GM18951 (cell line): ENCODE data around the gene MEX3D.

Experiments used
- POLR2A ChIP-seq: IDR thresholded peaks from 4 replicates; pipeline ENCODE4 v1.6.1; 2011; ENCODE audit warnings: mild to moderate bottlenecking; ENCODE audit not compliant: insufficient read length, insufficient read depth; ENCODE audit errors: extremely low read depth
- in situ Hi-C: fragments of 300-500 bp; cut with MboI; formaldehyde crosslinking; loops from one replicate; pipeline ENCODE4 v1.12.0; 2022; ENCODE audit warnings: low sequenced_read_pairs, mixed read lengths, inconsistent platforms; ENCODE audit not compliant: unreplicated experiment

MEX3D gene

GRCh38 chr19:1553415-1553814 lies 14.7 kb downstream of the MEX3D start:
- in situ Hi-C loops = no loop called here
- no peak for TF ChIP-seq POLR2A

- TF ChIP-seq POLR2A = no peak
- in situ Hi-C loops = no loop called here
Measured at GRCh38 chr19:1551068-1552040, 16.8 kb downstream of the MEX3D start.

GRCh38 chr19:1549332-1549945 lies 18.7 kb downstream of the MEX3D start:
- TF ChIP-seq POLR2A = no peak
- in situ Hi-C loops = loop anchor here (25.0 kb wide), 1 partner anchor 238 kb away; no protein-coding TSS in a partner anchor

DNA sequence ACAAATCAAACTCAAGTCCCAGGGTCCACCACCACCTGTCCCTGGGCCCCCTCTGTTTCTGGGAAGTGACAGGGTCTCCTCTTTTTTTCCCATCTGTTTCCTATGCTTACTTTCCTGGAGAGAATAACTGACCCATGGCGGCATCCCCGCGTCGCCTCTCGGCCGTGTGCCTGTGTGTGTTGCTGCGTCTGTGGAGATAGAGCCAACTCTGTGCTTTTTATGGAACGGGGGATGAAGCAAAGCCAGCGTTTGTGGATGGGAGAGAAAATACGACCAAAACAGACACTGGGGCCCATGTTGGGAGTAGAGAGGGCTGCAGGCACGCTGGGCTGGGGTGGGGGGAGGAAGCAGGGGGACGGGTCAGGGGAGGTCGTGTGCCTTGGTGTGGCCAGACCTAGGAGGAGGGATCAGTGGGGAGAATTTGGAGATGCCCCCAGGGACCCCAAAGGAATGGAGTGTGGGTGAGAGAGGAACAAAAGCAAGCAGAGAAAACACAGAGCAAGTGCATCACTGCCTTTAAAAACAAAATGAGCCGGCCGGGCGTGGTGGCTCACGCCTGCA lies 27.7 kb downstream of the MEX3D start:
- in situ Hi-C loops = loop anchor here (25.0 kb wide), 1 partner anchor 247 kb away; no protein-coding TSS in a partner anchor
- no peak for TF ChIP-seq POLR2A

DNA sequence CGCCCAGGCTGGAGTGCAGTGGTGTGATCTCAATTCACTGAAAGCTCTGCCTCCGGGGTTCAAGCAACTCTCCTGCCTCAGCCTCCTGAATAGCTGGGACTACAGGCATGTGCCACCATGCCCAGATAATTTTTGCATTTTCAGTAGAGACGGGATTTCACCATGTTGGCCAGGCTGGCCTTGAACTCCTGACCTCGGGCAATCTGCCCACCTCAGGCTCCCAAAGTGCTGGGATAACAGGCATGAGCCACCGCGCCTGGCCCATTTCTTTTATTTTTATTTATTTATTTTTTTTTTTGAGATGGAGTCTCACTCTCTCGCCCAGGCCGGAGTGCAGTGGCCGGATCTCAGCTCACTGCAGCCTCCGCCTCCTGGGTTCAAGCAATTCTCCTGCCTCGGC lies 28.4 kb downstream of the MEX3D start:
- in situ Hi-C loops = loop anchor here (25.0 kb wide), 1 partner anchor 248 kb away; no protein-coding TSS in a partner anchor

DNA sequence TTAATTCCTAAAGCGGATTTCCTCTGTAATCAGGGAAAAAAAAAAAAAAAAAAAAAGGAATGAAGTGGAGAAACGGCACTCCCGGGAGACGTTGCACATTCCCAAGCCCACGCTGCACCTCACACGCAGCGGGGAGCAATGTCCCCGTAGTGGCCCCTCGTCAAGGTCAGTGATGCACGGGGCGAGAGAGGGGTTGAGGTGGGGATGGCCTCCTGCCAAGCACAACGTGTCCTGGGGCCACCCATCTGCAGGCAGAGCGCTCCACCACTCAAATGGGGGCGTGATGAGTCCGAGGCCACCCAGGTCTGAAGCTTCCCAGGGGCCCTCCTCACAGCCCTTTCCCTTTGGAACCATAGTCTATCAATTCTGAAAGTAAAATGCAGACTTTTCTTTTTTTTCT lies 29.1 kb downstream of the MEX3D start:
- TF ChIP-seq POLR2A = no peak
- in situ Hi-C loops = loop anchor here (25.0 kb wide), 1 partner anchor 248 kb away; no protein-coding TSS in a partner anchor

DNA sequence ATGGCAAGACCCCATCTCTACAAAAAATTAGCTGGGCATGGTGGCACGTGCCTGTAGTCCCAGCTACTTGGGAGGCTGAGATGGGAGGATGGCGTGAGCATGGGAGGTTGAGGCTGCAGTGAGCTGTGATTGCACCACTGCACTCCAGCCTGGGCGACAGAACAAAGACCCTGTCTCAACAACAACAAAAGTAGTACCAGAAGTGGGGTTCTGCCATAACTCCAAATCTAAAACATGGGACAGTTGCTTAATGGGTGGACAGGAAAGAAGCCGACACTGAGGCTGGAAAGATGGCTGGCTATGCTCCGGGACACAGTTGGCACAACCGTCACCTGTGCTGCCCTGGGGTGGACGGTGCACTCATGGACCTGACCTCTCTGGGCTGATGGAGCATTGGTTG lies 32.4 kb downstream of the MEX3D start:
- in situ Hi-C loops = loop anchor here (25.0 kb wide), 1 partner anchor 252 kb away; no protein-coding TSS in a partner anchor

DNA sequence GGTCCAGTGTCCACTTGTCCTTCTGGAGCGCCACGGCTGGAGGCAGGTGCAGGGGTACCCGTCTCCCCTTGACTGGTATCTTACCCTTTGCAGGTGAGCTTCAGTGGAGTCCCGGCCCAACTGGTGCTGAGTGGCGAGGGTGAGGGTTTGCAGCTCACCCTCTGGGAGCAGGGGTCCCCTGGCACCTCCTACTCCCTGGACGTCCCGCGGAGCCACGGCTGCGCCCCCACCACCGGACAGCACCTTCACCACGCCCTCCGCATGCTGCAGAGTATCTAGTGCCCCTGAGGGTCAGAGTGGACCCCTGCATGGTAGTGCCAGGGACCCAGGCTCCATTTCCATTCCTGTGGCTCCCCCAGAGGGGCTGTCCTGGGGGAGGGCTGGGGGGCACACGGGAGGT lies 33.2 kb downstream of the MEX3D start:
- no peak for TF ChIP-seq POLR2A
- in situ Hi-C loops = loop anchor here (25.0 kb wide), 1 partner anchor 252 kb away; no protein-coding TSS in a partner anchor

- no peak for TF ChIP-seq POLR2A
- in situ Hi-C loops = loop anchor here (25.0 kb wide), 1 partner anchor 254 kb away; no protein-coding TSS in a partner anchor
Measured at GRCh38 chr19:1533510-1534150, 34.5 kb downstream of the MEX3D start.

- in situ Hi-C loops = loop anchor here (25.0 kb wide), 1 partner anchor 255 kb away; no protein-coding TSS in a partner anchor
- no peak for TF ChIP-seq POLR2A
Measured at GRCh38 chr19:1532003-1532402, 36.1 kb downstream of the MEX3D start.

DNA sequence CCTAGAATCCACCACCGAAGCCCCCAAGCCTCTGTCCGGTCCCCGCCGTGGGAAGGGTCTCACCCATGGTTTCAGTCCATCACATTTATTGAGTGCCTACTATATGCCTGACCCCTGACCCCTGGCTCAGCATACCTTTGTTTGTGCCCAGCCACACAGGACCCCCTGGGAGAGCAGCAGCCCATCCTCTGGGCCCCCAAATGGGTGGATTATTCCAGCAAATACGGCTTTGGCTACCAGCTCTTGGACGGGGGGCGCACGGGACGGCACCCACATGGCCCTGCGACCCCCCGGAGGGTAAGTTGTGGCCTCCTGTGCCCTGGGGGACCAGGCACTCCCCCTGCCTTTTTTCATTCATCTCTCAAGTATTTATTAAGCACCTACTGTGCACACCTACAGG lies 36.5 kb downstream of the MEX3D start:
- TF ChIP-seq POLR2A = no peak
- in situ Hi-C loops = loop anchor here (25.0 kb wide), 1 partner anchor 256 kb away; no protein-coding TSS in a partner anchor

- in situ Hi-C loops = loop anchor here (25.0 kb wide), 1 partner anchor 256 kb away; no protein-coding TSS in a partner anchor
Measured at GRCh38 chr19:1530856-1531255, 37.3 kb downstream of the MEX3D start.

- in situ Hi-C loops = loop anchor here (25.0 kb wide), 1 partner anchor 258 kb away; no protein-coding TSS in a partner anchor
- TF ChIP-seq POLR2A = no peak
Measured at GRCh38 chr19:1529430-1529816, 38.7 kb downstream of the MEX3D start.
